ENCODE data around the gene ESPNL. TPM values are rescaled to one million over a fixed set of nuclear protein-coding genes. Genes with fewer than 3 reads are reported as not detected.

ESPNL gene
- total and polyA plus RNA-seq, 9 of the 15 experiments (the other 6 are each of a cell fraction or from before 2014, with no cell fraction given), result 0.03 to 0.09 (median 0.05) TPM; not detected in 3

DNA sequence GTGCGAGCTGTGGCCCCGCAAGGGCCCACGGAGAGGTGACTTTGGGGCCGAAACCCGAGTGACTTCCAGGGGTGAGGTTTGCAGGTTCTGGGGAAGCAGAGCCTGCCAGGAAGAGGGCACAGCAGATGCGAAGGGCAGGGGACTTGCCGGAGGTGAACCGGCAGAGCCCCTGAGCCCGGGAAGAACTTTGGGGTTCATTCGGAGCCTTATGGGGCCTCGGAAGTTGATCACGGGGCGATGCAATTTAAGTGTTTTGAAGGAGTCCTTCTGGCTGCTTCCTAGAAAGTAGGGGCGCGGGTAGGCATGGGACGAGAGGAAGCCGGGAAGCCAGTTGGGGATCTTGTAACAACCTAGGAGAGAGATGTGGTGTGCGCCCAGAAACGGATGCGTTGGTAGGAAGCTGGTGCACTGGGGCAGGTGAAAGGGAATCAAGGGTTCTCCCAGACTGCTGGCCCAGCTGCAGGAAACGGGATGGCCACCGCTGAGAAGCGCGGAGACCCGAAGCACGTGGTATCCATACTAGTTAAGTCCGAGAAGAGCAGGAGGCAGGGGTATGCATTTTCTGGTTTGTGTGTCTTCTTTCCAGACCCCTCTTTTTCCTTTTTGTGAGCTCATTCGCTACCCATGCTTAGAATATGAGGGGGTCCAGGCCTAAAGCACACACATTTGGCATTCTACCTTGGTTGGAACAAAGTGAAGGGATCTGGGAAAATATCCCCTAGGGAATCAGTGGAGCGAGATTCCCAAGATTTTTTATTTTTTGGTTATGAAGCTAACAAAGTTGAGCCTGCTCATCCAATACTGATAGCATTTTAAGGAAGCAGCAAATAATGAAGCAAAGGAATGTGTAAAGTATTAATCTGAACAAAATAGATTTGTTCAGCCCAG is 38.6 kb upstream of the ESPNL start (continued):
- TF ChIP-seq, protein P1, sequence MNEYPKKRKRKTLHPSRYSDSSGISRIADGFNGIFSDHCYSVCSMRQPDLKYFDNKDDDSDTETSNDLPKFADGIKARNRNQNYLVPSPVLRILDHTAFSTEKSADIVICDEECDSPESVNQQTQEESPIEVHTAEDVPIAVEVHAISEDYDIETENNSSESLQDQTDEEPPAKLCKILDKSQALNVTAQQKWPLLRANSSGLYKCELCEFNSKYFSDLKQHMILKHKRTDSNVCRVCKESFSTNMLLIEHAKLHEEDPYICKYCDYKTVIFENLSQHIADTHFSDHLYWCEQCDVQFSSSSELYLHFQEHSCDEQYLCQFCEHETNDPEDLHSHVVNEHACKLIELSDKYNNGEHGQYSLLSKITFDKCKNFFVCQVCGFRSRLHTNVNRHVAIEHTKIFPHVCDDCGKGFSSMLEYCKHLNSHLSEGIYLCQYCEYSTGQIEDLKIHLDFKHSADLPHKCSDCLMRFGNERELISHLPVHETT (CRISPR knock-in tag; conservative IDR thresholded peaks at IDR 0.05 in 1 of 2, IDR thresholded peaks at IDR 0.05 in 1 of 2), result no peak
- no peak for TF ChIP-seq TGIF2 (CRISPR knock-in tag; IDR thresholded peaks at IDR 0.05)
- no peak for TF ChIP-seq SNIP1 (IDR thresholded peaks at IDR 0.05; ENCODE audit: low read depth)
- no peak for TF ChIP-seq ZNF143 (CRISPR knock-in tag; IDR thresholded peaks at IDR 0.05)
- no peak for TF ChIP-seq MTA2 (IDR thresholded peaks at IDR 0.05; ENCODE audit: low read depth)
- TF ChIP-seq KLF6 (CRISPR knock-in tag; IDR thresholded peaks at IDR 0.05; ENCODE audit: borderline replicate concordance), result no peak
- TF ChIP-seq ZNF830 (CRISPR knock-in tag; IDR thresholded peaks at IDR 0.05), result no peak
- no peak for TF ChIP-seq RBM17 (IDR thresholded peaks at IDR 0.05; ENCODE audit: borderline replicate concordance, low read depth, low read length)
- TF ChIP-seq, protein P2, sequence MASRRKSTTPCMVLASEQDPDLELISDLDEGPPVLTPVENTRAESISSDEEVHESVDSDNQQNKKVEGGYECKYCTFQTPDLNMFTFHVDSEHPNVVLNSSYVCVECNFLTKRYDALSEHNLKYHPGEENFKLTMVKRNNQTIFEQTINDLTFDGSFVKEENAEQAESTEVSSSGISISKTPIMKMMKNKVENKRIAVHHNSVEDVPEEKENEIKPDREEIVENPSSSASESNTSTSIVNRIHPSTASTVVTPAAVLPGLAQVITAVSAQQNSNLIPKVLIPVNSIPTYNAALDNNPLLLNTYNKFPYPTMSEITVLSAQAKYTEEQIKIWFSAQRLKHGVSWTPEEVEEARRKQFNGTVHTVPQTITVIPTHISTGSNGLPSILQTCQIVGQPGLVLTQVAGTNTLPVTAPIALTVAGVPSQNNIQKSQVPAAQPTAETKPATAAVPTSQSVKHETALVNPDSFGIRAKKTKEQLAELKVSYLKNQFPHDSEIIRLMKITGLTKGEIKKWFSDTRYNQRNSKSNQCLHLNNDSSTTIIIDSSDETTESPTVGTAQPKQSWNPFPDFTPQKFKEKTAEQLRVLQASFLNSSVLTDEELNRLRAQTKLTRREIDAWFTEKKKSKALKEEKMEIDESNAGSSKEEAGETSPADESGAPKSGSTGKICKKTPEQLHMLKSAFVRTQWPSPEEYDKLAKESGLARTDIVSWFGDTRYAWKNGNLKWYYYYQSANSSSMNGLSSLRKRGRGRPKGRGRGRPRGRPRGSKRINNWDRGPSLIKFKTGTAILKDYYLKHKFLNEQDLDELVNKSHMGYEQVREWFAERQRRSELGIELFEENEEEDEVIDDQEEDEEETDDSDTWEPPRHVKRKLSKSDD (conservative IDR thresholded peaks at IDR 0.05; ENCODE audit: low read length), result no peak
- TF ChIP-seq, protein P3, sequence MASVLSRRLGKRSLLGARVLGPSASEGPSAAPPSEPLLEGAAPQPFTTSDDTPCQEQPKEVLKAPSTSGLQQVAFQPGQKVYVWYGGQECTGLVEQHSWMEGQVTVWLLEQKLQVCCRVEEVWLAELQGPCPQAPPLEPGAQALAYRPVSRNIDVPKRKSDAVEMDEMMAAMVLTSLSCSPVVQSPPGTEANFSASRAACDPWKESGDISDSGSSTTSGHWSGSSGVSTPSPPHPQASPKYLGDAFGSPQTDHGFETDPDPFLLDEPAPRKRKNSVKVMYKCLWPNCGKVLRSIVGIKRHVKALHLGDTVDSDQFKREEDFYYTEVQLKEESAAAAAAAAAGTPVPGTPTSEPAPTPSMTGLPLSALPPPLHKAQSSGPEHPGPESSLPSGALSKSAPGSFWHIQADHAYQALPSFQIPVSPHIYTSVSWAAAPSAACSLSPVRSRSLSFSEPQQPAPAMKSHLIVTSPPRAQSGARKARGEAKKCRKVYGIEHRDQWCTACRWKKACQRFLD (CRISPR knock-in tag; IDR thresholded peaks at IDR 0.05), result no peak
- TF ChIP-seq PPARD (CRISPR knock-in tag; IDR thresholded peaks at IDR 0.05), result no peak
- TF ChIP-seq CAMTA2 (CRISPR knock-in tag; conservative IDR thresholded peaks at IDR 0.05), result no peak
- TF ChIP-seq NFATC3 (IDR thresholded peaks at IDR 0.05), result no peak
- TF ChIP-seq STAT5B (CRISPR knock-in tag; IDR thresholded peaks at IDR 0.05), result no peak
- TF ChIP-seq NFIC (IDR thresholded peaks at IDR 0.05), result no peak
- no peak for TF ChIP-seq NFXL1 (CRISPR knock-in tag; IDR thresholded peaks at IDR 0.05)
- TF ChIP-seq, protein P4, sequence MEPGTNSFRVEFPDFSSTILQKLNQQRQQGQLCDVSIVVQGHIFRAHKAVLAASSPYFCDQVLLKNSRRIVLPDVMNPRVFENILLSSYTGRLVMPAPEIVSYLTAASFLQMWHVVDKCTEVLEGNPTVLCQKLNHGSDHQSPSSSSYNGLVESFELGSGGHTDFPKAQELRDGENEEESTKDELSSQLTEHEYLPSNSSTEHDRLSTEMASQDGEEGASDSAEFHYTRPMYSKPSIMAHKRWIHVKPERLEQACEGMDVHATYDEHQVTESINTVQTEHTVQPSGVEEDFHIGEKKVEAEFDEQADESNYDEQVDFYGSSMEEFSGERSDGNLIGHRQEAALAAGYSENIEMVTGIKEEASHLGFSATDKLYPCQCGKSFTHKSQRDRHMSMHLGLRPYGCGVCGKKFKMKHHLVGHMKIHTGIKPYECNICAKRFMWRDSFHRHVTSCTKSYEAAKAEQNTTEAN (CRISPR knock-in tag; IDR thresholded peaks at IDR 0.05), result no peak
- no peak for TF ChIP-seq SP1 (CRISPR knock-in tag; IDR thresholded peaks at IDR 0.05)
- peak; percentile 13 for TF ChIP-seq TBP (optimal IDR thresholded peaks at IDR 0.05; ENCODE audit: low read depth, low read length)
- no peak for TF ChIP-seq MAFG (tag; conservative IDR thresholded peaks at IDR 0.05)
